Measurements from ENCODE around the gene GDF15.
"Not testable (repeated sequence)": the region's sequence is repeated elsewhere in the genome, so short reads cannot be mapped to it uniquely, and the experiment has no call there.

GDF15 gene

GRCh38 chr19:18385675-18386542 is at the start of gene GDF15:
GDF15 (plus strand) TSS chr19:18386158; CDS start chr19:18386190, 32 bp downstream.
- DNase-seq (ENCODE audit: low read depth): peak; percentile 95

- DNase-seq (ENCODE audit: low read depth): no peak
Measured at GRCh38 chr19:18338541-18338940, 47.4 kb upstream of the GDF15 start.

- DNase-seq (ENCODE audit: low read depth): no peak
Measured at GRCh38 chr19:18339723-18340122, 46.2 kb upstream of the GDF15 start.

- no peak for DNase-seq (ENCODE audit: low read depth)
Measured at GRCh38 chr19:18340190-18340989, 45.6 kb upstream of the GDF15 start, which contains the start of gene PGPEP1. PGPEP1 (plus strand) TSS chr19:18340598; CDS start chr19:18340682, 84 bp downstream.

- no peak for DNase-seq (ENCODE audit: low read depth)
Measured at GRCh38 chr19:18340990-18341868, 44.7 kb upstream of the GDF15 start.

GRCh38 chr19:18342090-18342632 is 43.8 kb upstream of the GDF15 start:
- DNase-seq (ENCODE audit: low read depth): no peak

GRCh38 chr19:18344582-18344950 is 41.4 kb upstream of the GDF15 start:
- DNase-seq (ENCODE audit: low read depth): no peak

- DNase-seq (ENCODE audit: low read depth): no peak
Measured at GRCh38 chr19:18345296-18345695, 40.7 kb upstream of the GDF15 start.

- DNase-seq (ENCODE audit: low read depth): no peak
Measured at GRCh38 chr19:18346091-18346490, 39.9 kb upstream of the GDF15 start.

GRCh38 chr19:18348171-18348570 is 37.8 kb upstream of the GDF15 start:
- DNase-seq (ENCODE audit: low read depth): no peak

- not testable (repeated sequence) for DNase-seq (ENCODE audit: low read depth)
Measured at GRCh38 chr19:18348818-18349339, 37.1 kb upstream of the GDF15 start.

- DNase-seq (ENCODE audit: low read depth): no peak
Measured at GRCh38 chr19:18349524-18350128, 36.3 kb upstream of the GDF15 start.

GRCh38 chr19:18350490-18350889 is 35.5 kb upstream of the GDF15 start:
- DNase-seq (ENCODE audit: low read depth): no peak

GRCh38 chr19:18351544-18351943 is 34.4 kb upstream of the GDF15 start:
- no peak for DNase-seq (ENCODE audit: low read depth)

- no peak for DNase-seq (ENCODE audit: low read depth)
Measured at GRCh38 chr19:18353378-18354005, 32.5 kb upstream of the GDF15 start.

- DNase-seq (ENCODE audit: low read depth): not testable (repeated sequence)
Measured at GRCh38 chr19:18354743-18355142, 31.2 kb upstream of the GDF15 start.

- no peak for DNase-seq (ENCODE audit: low read depth)
Measured at GRCh38 chr19:18357041-18357440, 28.9 kb upstream of the GDF15 start.

GRCh38 chr19:18361646-18362045 is 24.3 kb upstream of the GDF15 start:
- no peak for DNase-seq (ENCODE audit: low read depth)

- no peak for DNase-seq (ENCODE audit: low read depth)
Measured at GRCh38 chr19:18362934-18363542, 22.9 kb upstream of the GDF15 start.

GRCh38 chr19:18363787-18364186 is 22.2 kb upstream of the GDF15 start:
- no peak for DNase-seq (ENCODE audit: low read depth)
